SK-N-SH (cell line): ENCODE measurements around the gene FGD3. TPM values are rescaled to one million over a fixed set of nuclear protein-coding genes. Genes with fewer than 3 reads are reported as not detected.

ENCODE experiments used
- CTCF ChIA-PET: fragments of 300-600, 350-600 bp; formaldehyde crosslinking; extraction: SDS; loops from one replicate; lab custom pipeline; 2021; lab: Yijun Ruan, JAX
- POLR2A ChIA-PET: fragments of 350-600 bp; sonication (Branson Sonifier 250); formaldehyde crosslinking; extraction: SDS; loops from one replicate; lab custom pipeline; 2020; ENCODE audit warnings: antibody characterized with exemption, inconsistent platforms; lab: Yijun Ruan, JAX
- DNase-seq: peaks from one replicate; pipeline ENCODE4 v3.0.0; 2012
- H2AFZ ChIP-seq: fragments of 200-600 bp; sonication (generic); 2 replicates; pipeline ENCODE4 v1.8.1; 2016; ENCODE audit warnings: antibody characterized with exemption, mild to moderate bottlenecking, low read depth
- H3F3A ChIP-seq: fragments of 200-600 bp; sonication (generic); replicated peaks from 2 replicates; pipeline ENCODE3; 2016; ENCODE audit warnings: antibody characterized with exemption, mild to moderate bottlenecking; ENCODE audit not compliant: insufficient read depth
- H3K27ac ChIP-seq, 2 experiments: fragments of 200-500 bp in 1 of 2; fragments of 200-600 bp in 1 of 2; sonication (Bioruptor generic) in 1 of 2; sonication (generic), shearing (Covaris generic) in 1 of 2; 2 replicates each; pipeline versions ENCODE4 v1.5.1 to v1.6.1; 2014 to 2016; ENCODE audit warnings: low read depth in 2 of 2, inconsistent platforms in 1 of 2, low read length in 1 of 2, mild to moderate bottlenecking in 1 of 2, mixed read lengths in 1 of 2
- H3K27me3 ChIP-seq: fragments of 200-600 bp; sonication (generic), shearing (Covaris generic); 2 replicates; pipeline ENCODE4 v1.6.1; 2016; ENCODE audit warnings: mixed run types; ENCODE audit not compliant: insufficient read depth
- H3K36me3 ChIP-seq, 2 experiments: fragments of 200-500 bp in 1 of 2; fragments of 200-600 bp in 1 of 2; sonication (Bioruptor generic) in 1 of 2; sonication (generic) in 1 of 2; replicated peaks in 1 of 2; 2 replicates each; pipeline versions ENCODE3 to v1.5.1; 2014 to 2016; ENCODE audit warnings: low read length in 1 of 2, mild to moderate bottlenecking in 1 of 2; ENCODE audit not compliant: insufficient read depth in 2 of 2, control insufficient read depth in 1 of 2
- H3K4me1 ChIP-seq, 2 experiments: fragments of 200-500 bp in 1 of 2; fragments of 200-600 bp in 1 of 2; sonication (Bioruptor generic) in 1 of 2; sonication (generic), shearing (Covaris generic) in 1 of 2; 2 replicates each; pipeline versions ENCODE4 v1.5.1 to v1.6.1; 2014 to 2016; ENCODE audit warnings: low read depth in 1 of 2, low read length in 1 of 2, mixed run types in 1 of 2; ENCODE audit not compliant: insufficient read depth in 2 of 2, control insufficient read depth in 1 of 2
- H3K4me2 ChIP-seq: fragments of 200-600 bp; sonication (generic), shearing (Covaris generic); 2 replicates; pipeline ENCODE4 v1.6.1; 2017; ENCODE audit warnings: mixed run types
- H3K4me3 ChIP-seq, 2 experiments: fragments of 200-500 bp in 1 of 2; fragments of 200-600 bp in 1 of 2; sonication (Bioruptor generic) in 1 of 2; sonication (generic), shearing (Covaris generic) in 1 of 2; 2 replicates each; pipeline versions ENCODE4 v1.5.1 to v1.8.1; 2014 to 2016; ENCODE audit warnings: low read depth in 2 of 2, inconsistent platforms in 1 of 2, low read length in 1 of 2, mild to moderate bottlenecking in 1 of 2, mixed read lengths in 1 of 2, moderate library complexity in 1 of 2
- H3K79me2 ChIP-seq: fragments of 200-600 bp; sonication (generic); 2 replicates; pipeline ENCODE4 v1.8.1; 2017; ENCODE audit warnings: mild to moderate bottlenecking; ENCODE audit not compliant: insufficient read depth
- H3K9ac ChIP-seq: fragments of 200-600 bp; sonication (generic); 2 replicates; pipeline ENCODE4 v1.6.1; 2017; ENCODE audit warnings: mixed run types
- H3K9me2 ChIP-seq: fragments of 200-600 bp; sonication (generic); 2 replicates; pipeline ENCODE4 v1.6.1; 2017; ENCODE audit warnings: mixed run types
- H3K9me3 ChIP-seq: fragments of 200-600 bp; sonication (generic); 2 replicates; pipeline ENCODE4 v1.6.1; 2017; ENCODE audit warnings: mixed run types, mild to moderate bottlenecking, moderate library complexity
- H4K20me1 ChIP-seq: fragments of 200-600 bp; sonication (generic); 2 replicates; pipeline ENCODE4 v1.6.1; 2017; ENCODE audit warnings: mild to moderate bottlenecking, mixed run types; ENCODE audit not compliant: insufficient read depth
- CHD2 ChIP-seq: fragments of 150-350 bp; IDR thresholded peaks from 2 replicates; pipeline ENCODE4 v1.6.1; 2018; ENCODE audit warnings: low read length; ENCODE audit not compliant: partially characterized antibody
- EZH2phosphoT487 ChIP-seq: fragments of 200-600 bp; sonication (generic); IDR thresholded peaks from 2 replicates; pipeline ENCODE4 v1.6.1; 2017; ENCODE audit warnings: low read depth, mixed run types, mild to moderate bottlenecking, antibody characterized with exemption, moderate library complexity, borderline replicate concordance
- FOSL2 ChIP-seq: IDR thresholded peaks from 2 replicates; pipeline ENCODE4 v1.4.0; 2012; ENCODE audit warnings: low read depth, mild to moderate bottlenecking, moderate library complexity, borderline replicate concordance
- FOXM1 ChIP-seq: IDR thresholded peaks from 2 replicates; pipeline ENCODE4 v1.4.0; 2012; ENCODE audit warnings: low read depth, mild to moderate bottlenecking
- JUND ChIP-seq: IDR thresholded peaks from 2 replicates; pipeline ENCODE4 v1.4.0; 2012
- NRF1 ChIP-seq: IDR thresholded peaks from 2 replicates; pipeline ENCODE4 v1.6.1; 2012; ENCODE audit warnings: low read depth, mild to moderate bottlenecking, low read length
- RCOR1 ChIP-seq: fragments of 150-350 bp; IDR thresholded peaks from 2 replicates; pipeline ENCODE4 v1.6.1; 2017; ENCODE audit warnings: antibody characterized with exemption, low read length
- RFX5 ChIP-seq: IDR thresholded peaks from 2 replicates; pipeline ENCODE4 v1.6.1; 2012; ENCODE audit warnings: mild to moderate bottlenecking, improper control_type of control experiment, low read length
- SMC3 ChIP-seq: IDR thresholded peaks from 2 replicates; pipeline ENCODE4 v1.6.1; 2012; ENCODE audit warnings: low read depth, low read length, improper control_type of control experiment
- WGBS: methylation state at CpG from one replicate; pipeline ENCODE4 v1.1.6; 2017; ENCODE audit warnings: low lambda C conversion rate; 5-methylcytosine and 5-hydroxymethylcytosine counted together
- polyA plus RNA-seq, 3 experiments: library from polyadenylated mRNA; depleted of rRNA; stranded (reverse); fragments of >200 nt; gene quantifications; 2 replicates each; pipeline ENCODE4 v1.2.3, GENCODE V29; 2012
- TF ChIP-seq, protein P1 (sequence below): IDR thresholded peaks from 2 replicates; pipeline ENCODE4 v1.6.1; 2012; ENCODE audit warnings: mild to moderate bottlenecking, low read depth, low read length, moderate library complexity
- TF ChIP-seq, protein P2 (sequence below): IDR thresholded peaks from 2 replicates; pipeline ENCODE4 v1.4.0; 2012; ENCODE audit warnings: low read depth
- TF ChIP-seq, protein P3 (sequence below): IDR thresholded peaks from 2 replicates; pipeline ENCODE4; 2012
- TF ChIP-seq, protein P4 (sequence below): fragments of 150-350 bp; IDR thresholded peaks from 2 replicates; pipeline ENCODE4 v1.6.1; 2017; ENCODE audit warnings: antibody characterized with exemption, low read length, low read depth, borderline replicate concordance

Gene FGD3
- polyA plus RNA-seq, 1 of the 3 experiments (the other 2 are of a cell fraction): not detected

DNA sequence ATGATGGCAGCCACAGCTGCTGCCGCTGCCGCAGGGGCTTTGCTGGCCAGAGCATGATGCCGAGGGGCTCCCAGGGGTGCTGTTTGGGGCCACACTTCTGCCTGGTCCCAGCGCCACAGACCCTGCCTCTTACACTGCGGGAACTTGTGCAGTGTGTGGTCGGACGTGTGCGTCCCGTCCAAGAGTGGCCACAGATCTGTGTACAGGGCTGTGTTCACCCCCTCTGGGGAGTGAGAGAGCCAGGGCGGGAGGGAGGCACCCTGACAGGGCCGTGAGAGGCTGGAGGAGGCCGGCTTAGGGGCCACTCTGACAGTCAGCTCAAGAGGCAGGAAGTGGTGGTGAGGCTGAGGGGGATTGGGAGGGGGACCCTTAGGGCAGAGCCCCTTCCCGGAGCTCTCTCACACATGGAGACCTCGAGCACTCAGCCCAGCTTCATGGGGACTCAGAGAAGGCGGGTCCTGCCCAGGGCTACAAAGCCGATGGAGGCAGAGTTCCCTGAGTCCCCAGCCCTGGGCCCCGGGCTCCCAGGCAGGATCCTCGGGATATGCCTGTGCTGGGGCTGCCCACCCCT, 135.6 kb downstream of the FGD3 start (continued):
- TF ChIP-seq, protein P1, sequence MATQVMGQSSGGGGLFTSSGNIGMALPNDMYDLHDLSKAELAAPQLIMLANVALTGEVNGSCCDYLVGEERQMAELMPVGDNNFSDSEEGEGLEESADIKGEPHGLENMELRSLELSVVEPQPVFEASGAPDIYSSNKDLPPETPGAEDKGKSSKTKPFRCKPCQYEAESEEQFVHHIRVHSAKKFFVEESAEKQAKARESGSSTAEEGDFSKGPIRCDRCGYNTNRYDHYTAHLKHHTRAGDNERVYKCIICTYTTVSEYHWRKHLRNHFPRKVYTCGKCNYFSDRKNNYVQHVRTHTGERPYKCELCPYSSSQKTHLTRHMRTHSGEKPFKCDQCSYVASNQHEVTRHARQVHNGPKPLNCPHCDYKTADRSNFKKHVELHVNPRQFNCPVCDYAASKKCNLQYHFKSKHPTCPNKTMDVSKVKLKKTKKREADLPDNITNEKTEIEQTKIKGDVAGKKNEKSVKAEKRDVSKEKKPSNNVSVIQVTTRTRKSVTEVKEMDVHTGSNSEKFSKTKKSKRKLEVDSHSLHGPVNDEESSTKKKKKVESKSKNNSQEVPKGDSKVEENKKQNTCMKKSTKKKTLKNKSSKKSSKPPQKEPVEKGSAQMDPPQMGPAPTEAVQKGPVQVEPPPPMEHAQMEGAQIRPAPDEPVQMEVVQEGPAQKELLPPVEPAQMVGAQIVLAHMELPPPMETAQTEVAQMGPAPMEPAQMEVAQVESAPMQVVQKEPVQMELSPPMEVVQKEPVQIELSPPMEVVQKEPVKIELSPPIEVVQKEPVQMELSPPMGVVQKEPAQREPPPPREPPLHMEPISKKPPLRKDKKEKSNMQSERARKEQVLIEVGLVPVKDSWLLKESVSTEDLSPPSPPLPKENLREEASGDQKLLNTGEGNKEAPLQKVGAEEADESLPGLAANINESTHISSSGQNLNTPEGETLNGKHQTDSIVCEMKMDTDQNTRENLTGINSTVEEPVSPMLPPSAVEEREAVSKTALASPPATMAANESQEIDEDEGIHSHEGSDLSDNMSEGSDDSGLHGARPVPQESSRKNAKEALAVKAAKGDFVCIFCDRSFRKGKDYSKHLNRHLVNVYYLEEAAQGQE: no peak
- TF ChIP-seq, protein P2, sequence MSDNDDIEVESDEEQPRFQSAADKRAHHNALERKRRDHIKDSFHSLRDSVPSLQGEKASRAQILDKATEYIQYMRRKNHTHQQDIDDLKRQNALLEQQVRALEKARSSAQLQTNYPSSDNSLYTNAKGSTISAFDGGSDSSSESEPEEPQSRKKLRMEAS: no peak

DNA sequence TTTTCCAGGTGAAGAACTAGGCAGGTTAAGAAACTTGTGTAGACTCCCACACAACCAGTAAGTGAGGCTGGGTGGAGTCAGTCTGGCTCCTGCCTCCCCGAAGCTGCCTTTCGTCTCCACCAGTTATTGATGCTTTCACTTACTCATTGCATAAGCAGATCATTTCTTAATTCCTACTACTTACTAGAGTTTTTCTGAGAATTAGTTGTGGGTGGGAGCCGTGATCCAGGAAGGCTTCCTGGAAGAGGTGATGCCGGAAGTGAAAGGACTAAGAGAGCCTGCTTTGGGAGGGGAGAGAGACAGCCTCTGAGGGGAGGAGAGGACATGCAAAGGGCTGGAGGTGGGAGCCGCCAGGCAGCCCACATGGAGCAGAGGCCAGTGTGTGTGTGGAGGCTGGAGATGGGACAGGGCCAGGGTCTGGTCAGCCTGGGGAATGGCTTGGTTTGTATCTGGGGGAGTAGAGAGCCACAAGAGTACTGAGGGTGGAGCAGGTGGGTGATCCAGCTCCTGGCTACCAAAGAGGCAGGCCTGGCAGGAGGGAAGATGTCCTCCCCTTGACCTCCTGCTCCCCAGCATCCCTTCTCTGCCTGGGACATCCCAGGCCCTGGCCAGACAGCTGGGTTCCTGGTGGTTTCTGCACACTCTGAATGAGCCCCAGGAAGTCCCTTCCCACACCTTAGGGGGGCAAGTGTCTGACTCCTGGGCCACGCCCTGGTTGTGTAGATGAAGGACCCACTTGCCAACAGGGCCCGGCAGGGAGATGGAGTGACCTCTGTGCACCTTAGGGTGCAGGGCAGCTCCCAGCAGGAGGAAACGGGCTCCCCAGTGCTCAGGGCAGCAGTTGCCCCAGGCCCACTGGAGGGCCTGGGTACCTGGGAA, 136.5 kb downstream of the FGD3 start:
- Histone ChIP-seq H2AFZ (no peak overlapping the region), H3K36me3 (no peaks in the 10 kb centered on the region), H3K9me2 (no peaks in the 10 kb centered on the region), H3K79me2 (no peaks in the 10 kb centered on the region), H4K20me1 (no peaks in the 10 kb centered on the region)
- POLR2A ChIA-PET: no interaction called here
- TF ChIP-seq NRF1 (no peak), JUND (no peak), CHD2 (no peak), RCOR1 (no peak)
- TF ChIP-seq, protein P3, sequence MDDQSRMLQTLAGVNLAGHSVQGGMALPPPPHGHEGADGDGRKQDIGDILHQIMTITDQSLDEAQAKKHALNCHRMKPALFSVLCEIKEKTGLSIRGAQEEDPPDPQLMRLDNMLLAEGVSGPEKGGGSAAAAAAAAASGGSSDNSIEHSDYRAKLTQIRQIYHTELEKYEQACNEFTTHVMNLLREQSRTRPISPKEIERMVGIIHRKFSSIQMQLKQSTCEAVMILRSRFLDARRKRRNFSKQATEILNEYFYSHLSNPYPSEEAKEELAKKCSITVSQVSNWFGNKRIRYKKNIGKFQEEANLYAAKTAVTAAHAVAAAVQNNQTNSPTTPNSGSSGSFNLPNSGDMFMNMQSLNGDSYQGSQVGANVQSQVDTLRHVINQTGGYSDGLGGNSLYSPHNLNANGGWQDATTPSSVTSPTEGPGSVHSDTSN: no peak
- TF ChIP-seq, all 33 proteins: peak for 0
- H3K4me3 ChIP-seq: no peak overlapping the region
- H3K9me3 ChIP-seq: no peaks in the 10 kb centered on the region
- DNase-seq: peak; percentile 3
- no peaks in the 10 kb centered on the region for H3K27me3 ChIP-seq
- peaks cover 0 to 7% of the 10 kb centered on the region in 2 experiments; a peak in 1 of 4 replicates for H3K4me1 ChIP-seq
- no peak overlapping the region for H3K27ac ChIP-seq
- H3F3A ChIP-seq: no peaks in the 10 kb centered on the region
- CTCF ChIA-PET: interaction anchor here (1.3 kb wide), 1 partner anchor 221 kb away, joined by 3 read pairs; no protein-coding TSS in a partner anchor
- no peak overlapping the region for H3K4me2 ChIP-seq
- no peak overlapping the region for H3K9ac ChIP-seq
- 70% methylated on average over 6 of the region's 8 CpGs for WGBS

DNA sequence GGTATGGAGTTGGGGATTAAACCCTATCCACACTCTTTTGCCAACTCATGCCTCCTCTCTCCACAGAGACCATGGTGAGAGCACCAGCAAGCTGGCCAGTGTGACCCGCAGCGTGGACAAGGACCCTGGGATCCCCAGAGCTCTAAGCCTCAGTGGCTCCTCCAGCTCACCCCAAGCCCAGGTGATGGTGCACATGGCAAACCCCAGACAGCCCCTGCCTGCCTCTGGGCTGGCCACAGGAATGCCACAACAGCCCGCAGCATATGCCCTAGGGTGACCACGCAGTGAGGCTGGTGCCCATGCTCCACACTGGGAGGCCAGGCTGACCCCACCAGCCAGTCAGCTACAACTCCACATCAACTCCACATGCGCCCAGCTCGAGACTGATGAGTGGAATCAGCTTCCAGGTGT, 137.2 kb downstream of the FGD3 start:
- H3K4me1 ChIP-seq: peaks cover 0 to 7% of the 10 kb centered on the region in 2 experiments; a peak in 1 of 4 replicates
- H3K4me2 ChIP-seq: no peak overlapping the region
- H3K9me2 ChIP-seq: no peaks in the 10 kb centered on the region
- H3K9ac ChIP-seq: no peak overlapping the region
- no peak overlapping the region for H3K27ac ChIP-seq
- ChIA-PET POLR2A (no interaction called here), CTCF (interaction anchor here (1.3 to 1.5 kb wide), 2 partner anchors 81 to 221 kb away, joined by 3 to 4 read pairs; no protein-coding TSS in a partner anchor)
- H4K20me1 ChIP-seq: no peaks in the 10 kb centered on the region
- no peak overlapping the region for H2AFZ ChIP-seq
- H3K36me3 ChIP-seq: no peaks in the 10 kb centered on the region
- no peaks in the 10 kb centered on the region for H3K79me2 ChIP-seq
- no peaks in the 10 kb centered on the region for H3F3A ChIP-seq
- H3K9me3 ChIP-seq: no peaks in the 10 kb centered on the region
- no peak overlapping the region for H3K4me3 ChIP-seq
- WGBS: no CpG with 5 or more reads among the region's 6 CpGs
- no peaks in the 10 kb centered on the region for H3K27me3 ChIP-seq
- peak; percentile 3 for DNase-seq
- TF ChIP-seq FOXM1 (no peak), EZH2phosphoT487 (no peak), FOSL2 (no peak), CHD2 (no peak), SMC3 (no peak), RFX5 (no peak)
- TF ChIP-seq, protein P4, sequence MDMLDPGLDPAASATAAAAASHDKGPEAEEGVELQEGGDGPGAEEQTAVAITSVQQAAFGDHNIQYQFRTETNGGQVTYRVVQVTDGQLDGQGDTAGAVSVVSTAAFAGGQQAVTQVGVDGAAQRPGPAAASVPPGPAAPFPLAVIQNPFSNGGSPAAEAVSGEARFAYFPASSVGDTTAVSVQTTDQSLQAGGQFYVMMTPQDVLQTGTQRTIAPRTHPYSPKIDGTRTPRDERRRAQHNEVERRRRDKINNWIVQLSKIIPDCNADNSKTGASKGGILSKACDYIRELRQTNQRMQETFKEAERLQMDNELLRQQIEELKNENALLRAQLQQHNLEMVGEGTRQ: no peak
- TF ChIP-seq, protein P1: no peak
